ENCODE measurements around the gene FAM43A.

The FAM43A gene

DNA sequence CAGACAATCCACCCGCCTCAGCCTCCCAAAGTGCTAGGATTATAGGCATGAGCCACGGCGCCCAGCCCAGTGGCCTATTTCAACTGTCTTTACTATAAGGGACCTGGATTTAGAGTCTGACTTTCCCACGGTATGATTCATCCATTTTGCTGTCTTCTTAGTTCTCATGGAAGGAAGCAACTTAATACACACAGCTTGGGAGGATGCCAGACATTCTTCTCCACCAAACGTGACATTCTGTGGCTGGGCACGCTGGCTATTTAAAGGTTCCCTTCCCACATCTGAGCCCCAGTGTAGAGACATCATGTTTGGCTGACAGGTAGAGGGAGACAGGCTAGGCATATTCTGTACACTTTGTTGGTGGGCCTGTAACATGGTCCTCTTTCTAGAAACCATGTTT is 26.2 kb downstream of the FAM43A start:
- no peak for DNase-seq

DNA sequence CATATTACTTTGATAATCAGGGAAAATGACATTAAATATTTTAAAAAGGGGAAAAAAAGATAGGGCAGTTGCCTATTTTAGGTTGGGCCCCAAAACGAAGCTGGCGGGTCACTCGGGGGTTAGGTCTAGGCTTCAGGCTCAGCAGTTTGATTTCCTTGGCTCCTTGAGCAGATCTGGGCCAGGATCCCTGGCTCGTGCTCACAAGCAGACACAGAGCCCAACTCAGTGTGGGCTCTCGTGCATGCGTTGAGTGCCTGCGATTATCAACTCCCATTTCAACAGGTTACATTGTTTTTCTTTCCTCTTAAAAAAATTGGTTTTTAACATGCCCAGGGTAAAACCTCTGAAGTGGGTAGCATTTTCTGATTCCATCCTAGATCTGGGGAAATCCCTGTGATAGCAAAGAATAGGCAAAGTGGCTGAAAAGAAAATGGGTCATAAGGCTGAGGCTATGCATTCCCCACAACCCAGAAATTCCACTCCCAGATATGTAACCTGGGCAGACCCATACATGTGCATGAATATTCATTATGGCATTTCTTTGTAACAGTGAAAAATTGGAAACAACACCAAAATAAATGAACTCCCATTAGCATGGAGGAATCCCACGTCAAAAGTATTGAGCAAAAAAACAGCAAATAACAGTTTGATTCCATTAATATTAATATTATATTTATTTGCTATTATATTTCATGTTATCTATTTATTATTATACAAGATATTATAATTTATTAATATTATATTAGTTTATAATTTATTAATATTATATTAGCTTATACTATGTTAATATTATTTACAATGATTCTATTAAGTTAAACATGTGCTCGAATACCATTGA is 27.8 kb downstream of the FAM43A start:
- DNase-seq = no peak

DNA sequence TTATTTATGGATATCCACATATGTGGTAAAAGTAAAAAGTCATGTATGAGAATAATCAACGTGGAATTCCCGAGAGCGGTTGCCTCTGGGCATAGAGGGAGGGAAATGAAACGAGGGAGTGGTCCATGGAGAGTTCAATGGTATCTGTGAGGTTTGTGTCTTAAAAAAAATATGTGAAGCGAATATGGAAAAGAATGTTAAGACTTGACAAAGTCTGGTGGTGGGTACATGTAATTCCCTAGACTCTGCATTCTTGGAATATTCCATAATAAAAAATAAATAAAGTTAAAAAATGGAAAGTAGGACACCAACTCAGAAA is 28.4 kb downstream of the FAM43A start:
- no peak for DNase-seq

DNA sequence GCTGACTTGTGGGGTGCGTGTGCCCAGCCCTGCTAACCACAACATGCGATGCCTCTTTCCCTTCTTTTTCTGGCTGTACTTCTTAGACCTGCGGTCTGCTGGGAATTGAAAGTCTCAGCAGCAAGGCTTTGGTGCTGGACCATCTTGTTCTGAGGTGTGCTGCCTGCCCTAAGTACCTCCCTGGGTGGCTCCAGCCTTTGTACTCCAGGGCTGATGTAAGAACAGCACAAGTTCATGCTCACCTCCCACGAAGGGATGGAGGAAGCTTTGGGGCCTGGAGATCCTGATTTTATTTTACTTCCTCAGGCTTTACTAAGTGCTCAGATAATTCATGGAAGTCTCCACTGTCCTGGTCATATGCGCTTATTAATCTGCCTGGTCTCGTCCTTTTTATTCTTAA is 28.9 kb downstream of the FAM43A start:
- DNase-seq = no peak

DNA sequence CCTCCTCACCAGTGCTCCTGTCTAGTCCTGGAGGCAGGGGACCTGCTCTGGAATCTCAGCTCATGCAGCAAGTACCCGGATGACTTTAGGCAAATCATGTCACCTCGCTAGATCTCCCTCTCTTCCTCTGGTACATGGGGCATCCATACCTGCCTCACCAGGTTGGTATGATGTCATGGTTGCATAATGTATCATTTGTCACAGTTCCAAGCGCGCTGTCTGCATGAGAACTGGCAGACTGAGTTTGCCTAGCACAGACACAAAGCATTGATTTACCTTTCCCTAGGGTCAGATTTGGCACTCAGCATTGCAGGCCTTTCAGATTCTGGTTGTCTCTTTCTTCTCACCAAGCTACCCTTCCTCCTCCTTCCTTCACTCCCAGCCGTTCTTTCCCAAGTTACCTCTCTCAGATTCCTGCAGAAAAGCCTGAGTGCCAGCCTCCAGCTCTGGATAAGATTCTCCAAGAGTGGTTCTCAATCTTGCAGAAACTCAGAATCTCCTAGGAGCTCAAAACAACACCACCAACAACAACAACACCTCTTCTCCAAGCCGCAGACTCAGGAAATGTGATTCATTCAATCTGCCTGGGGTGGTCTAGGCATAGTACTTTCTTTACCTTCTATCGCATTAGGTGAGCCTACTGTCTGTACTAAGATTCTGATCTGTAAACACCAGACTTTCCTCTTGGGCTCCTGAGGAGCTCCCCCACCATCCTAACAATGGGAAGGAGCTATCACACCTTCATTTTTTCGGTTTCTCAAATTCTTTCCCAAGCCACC is 29.5 kb downstream of the FAM43A start:
- DNase-seq = no peak

DNA sequence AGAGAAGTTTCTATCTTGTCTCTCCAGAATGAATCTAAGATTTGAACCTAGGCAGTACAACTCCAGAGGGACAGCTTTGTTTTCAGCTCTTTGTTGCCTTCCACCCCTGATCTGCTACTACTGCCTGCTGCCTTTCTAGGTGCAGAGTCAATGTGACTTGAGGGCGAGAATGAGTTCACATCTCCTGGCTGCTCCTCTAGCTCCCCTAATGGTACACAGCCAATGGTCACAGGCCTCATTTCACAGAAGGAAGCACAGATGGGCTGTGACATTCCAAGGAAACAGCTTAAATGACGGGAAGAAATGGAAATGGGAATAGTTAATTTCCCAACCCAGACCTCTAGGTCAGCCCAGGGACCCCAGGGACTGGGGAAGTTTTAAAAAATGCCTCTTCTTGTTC is 32.4 kb downstream of the FAM43A start:
- DNase-seq = no peak

DNA sequence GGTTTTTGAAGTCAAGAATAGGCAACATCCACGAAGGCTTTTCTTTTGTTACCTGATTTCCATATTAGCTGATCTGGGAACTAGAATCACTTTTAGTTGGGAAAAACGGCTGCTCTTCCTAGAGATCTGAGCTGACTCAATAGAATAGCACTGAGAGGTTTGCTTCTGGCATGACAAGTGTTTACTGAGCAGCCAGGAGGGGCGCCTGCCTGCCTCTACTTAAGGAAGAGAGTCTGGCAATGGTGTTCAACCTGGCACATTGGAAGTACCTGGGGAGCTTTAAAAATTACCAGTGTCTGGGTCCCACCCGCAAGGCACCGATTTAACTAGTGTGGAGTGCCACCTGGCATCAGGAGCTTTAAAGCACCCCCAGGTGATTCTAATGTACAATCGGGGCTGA is 34.4 kb downstream of the FAM43A start:
- DNase-seq = no peak

DNA sequence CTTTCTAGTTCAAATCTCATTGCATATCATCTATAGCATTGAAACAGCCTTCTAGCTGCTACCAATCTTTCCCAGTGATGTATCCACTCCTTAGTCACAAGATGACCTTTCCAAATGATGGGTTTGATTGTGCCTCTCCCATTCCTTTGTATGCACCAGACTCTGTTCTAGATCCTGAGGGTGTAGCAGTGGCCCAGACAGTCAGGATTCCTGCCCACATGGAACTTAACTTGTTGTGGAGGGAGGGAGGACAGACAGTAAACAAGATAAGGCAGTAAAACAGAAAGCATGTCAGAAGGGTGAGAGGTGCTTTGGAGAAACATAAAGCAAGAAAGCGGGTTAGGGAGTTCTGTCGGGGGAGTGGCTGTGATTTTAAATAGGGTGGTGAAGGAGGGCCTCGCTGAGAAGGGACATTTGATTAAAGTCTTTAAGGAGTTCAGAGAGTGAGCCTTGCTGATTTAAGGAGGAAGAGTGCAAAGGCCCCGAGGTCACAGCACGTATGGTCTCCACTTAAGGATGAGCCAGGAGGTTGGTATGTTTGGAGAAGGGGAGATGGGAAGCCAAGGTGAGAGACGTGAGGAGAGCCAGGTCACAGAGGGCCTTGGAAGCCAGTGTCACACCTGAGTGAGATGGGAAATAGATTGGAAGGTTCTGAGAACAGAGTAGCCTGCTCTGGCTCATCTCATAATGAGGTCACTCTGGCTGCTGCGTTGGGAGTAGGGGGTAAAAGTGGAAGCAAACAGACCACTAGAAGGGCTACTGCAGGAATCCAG is 38.3 kb downstream of the FAM43A start:
- DNase-seq = no peak

DNA sequence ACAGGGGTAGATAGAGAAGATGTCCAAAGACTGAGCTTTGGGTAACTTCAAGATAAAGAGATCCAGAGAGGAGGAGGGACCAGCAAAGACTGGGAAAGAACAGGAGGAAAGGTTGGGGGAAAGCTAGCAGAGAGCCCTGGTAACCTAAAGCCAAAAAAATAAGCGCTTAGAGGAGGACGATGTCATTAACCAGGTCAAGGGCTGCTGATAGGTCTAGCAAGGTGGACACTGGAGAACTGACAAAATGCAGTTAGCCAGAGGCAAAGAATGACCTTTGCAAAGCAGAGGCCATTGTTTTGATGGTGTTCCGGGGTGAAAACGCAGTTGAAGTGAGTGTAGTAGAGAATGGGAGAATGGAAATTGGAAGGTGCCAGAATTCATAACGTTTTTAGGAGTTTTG is 39.7 kb downstream of the FAM43A start:
- no peak for DNase-seq

DNA sequence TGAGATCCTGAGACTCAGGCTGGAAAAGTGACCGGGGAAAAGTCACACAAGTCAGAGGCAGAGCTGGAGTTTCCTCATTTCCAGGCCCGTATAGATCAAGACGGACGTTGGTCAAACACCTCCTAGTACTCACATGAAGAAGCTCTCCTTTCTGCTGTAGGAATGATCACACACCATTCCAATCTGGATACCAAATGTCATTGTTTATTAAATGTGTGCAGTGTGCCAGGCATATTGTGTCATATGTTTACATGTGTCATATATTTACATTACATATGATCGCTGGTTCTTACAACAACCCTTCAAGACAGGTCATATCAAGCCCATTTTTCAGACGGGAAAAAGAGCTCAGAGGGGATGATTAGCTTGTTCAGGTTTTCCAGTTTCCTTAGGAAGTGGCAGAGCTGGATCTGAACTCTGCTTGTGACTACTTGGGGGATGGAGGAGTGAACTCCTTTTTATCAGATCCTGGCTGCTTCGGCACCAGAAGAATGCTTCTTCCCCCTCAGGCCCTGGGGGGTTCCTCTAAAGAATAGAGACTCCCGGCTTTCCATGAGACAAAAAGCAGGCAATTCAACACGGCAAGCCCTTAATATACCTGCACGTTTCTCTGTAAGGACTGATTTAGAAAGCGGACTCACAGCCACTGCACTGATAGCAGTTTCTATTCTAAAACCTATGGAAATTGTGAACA is 41.9 kb downstream of the FAM43A start:
- no peak for DNase-seq

DNA sequence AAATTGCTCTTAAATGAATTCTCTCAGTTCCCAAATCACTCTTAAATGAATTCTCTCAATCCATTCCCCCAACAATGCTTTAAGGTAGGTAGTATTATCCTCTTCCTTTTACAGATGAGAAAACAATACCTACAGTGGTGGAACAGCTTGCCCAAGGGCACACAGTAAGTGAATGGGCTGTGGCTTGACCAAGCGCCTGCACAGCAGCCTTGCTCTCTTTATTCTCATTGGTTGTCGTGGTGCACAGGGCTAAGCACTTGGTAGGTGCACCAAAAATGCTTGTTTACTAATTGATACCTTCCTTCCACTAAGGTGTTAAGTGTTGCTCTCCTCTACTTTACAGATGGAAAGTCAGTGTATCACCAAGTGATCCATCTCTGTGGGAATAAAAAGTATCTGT is 43.3 kb downstream of the FAM43A start:
- DNase-seq = no peak

DNA sequence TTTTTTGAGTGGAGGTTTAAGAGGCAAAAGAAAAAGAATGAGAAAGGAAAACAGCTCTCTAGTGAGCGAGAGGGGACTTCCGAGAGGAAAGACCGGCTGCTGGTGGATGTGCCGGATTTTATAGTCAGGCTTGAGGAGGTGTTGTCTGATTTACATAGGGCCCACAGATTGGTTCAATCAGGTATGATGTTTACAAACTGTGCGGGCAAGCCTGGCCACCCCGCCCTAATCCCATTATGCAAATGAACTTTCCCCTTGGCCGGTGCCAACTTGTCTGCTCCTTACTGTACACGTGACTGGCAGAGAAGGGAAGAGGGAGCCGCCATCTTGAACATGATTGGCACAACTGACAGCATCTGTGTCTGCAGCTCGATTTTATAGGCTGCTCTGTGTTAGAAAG is 44.7 kb downstream of the FAM43A start:
- no peak for DNase-seq

DNA sequence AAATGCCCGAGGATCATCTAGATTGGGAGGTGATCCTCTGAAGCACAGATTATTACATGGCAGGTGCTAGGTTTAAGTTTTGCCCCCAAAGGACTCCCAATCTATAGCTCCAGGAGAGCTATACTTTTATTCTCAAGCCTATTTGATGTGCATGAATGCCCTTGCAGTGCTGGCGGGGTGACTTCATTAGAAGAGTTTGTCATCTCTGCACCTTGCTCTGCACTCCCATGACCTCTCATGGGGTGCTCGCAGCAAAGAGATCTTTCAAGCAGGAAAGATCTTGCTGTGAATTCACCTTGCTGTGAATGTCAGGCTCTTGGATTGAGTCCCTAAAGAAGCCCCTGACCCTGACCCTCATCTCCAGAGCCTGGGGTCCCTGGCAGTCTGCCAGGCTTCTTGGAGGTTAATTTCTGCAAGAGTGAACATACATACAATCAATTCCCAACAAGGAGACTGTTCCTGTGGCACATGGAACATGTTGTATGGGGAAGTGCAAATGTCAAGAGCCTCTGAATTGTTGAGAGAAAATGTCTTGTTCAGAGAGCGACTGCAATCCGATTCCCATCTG is 45.9 kb downstream of the FAM43A start:
- DNase-seq = no peak

DNA sequence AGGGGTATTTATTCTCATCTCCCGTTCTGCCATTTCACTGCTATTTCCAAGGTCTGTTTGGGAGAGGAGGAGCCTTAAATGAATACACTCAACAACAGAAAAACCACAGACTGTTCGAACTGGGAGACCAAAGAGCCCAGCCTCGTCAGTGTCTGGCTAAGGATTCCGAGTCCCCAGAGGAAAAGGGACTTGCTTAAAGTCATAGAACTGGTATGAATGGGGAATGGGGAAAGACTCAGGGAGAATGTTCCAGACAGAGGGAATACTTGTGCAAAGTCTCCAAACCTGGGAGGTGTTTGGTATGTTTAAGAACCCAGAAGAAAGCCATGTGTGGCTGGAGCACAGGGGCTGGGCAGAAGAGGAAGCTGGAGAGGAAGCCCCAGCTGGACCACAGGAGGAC is 46.9 kb downstream of the FAM43A start:
- DNase-seq = no peak

DNA sequence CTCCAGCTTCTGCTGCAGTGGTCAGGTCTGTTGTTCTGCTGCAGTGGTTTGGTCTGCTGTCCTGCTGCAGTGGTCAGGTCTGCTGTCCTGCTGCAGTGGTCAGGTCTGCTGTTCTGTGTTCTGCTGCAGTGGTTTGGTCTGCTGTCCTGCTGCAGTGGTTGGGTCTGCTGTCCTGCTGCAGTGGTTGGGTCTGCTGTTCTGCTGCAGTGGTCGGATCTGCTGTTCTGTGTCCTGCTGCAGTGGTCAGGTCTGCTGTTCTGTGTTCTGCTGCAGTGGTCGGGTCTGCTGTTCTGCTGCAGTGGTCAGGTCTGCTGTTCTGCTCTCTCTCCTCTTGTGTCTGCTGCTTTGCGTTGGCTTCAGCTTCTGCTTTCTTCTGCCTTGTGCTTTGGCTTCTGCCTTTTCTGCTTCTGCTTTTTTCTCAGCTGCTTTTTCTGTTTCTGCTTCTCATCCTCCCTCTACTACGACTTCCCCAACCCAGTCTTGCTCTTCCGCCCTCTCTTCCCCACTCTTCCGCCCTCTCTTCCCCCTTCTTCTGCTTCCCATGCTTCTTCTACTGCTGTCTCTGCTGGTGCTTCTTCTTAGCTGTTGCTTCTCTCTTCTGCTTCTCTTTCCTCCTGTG is 50.7 kb downstream of the FAM43A start:
- no peak for DNase-seq

DNA sequence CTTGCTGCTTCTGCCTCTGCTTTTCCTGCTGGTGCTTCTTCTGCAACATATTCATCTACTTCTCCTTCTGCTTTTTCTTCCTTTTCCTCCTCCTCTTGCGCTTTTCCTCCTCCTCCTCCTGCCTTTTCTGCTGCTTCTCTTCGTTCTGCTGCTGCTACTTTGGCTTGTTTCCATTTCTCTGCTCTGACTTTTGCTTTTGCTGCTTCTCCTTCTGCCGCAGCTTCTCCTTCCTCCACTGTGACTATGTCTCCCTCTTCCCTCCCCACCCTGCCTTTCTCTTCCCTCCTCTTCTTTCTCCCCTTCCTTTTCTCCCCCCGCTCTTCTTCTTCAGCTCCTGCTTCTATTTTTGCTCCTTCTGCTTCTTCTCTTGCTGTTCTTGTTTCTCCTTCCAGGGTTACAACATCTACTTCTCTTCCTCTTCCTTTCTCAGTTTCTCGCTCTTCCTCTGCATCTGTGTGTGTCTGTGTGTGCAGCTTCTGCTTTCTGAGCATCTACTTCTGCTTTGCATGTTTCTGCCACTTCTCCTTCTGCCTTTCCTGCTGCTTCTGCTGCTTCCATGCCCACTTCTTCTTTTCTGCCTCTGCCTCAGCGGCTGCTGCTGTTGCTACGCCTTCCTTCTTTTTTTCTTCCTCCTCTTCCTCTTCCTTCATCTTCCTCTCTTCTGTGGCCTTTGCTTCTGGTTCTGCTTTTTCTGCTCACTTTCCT is 51.4 kb downstream of the FAM43A start:
- DNase-seq = no peak

Data from activated effector memory CD4-positive, alpha-beta T cell treated with Interleukin-2 at 50 U/mL for 16 hours (primary cell).